ENCODE measurements around the gene IL17D. TPM values are rescaled to one million over a fixed set of nuclear protein-coding genes. Genes with fewer than 3 reads are reported as not detected.

IL17D gene
- total RNA-seq, 1 experiment from 2014 or later, result 2.0 TPM

- no TSS peak for BruUV-seq (replicated peaks)
- no peak for DNase-seq (ENCODE audit: low spot score)
- Histone ChIP-seq H3K4me1 (ENCODE audit: insufficient read depth, low read length, poor library complexity, severe bottlenecking) (peaks cover 15% of the 10 kb centered on the region), H3K27me3 (replicated peaks; ENCODE audit: insufficient read depth, low read depth, low read length, poor library complexity) (no peaks in the 10 kb centered on the region), H3K4me3 (ENCODE audit: low read depth, low read length, poor library complexity, severe bottlenecking) (no peak overlapping the region), H3K9me3 (ENCODE audit: low read depth, low read length, poor library complexity, severe bottlenecking) (no peaks in the 10 kb centered on the region), H3K36me3 (ENCODE audit: insufficient read depth, low read length, poor library complexity, severe bottlenecking) (no peaks in the 10 kb centered on the region), H3K27ac (ENCODE audit: low read depth, low read length, poor library complexity, severe bottlenecking) (no peak overlapping the region)
- TF ChIP-seq EZH2 (IDR thresholded peaks at IDR 0.05; ENCODE audit: borderline replicate concordance, low read depth, low read length, poor library complexity, severe bottlenecking), result no peak
- no peak for TF ChIP-seq CTCF (conservative IDR thresholded peaks at IDR 0.05; ENCODE audit: low read depth, low read length)
- intact Hi-C loops (cut with micrococcal nuclease; ENCODE audit: unreplicated experiment), result loop anchor here (5.0 kb wide), 1 partner anchor 763 kb away; no protein-coding TSS in a partner anchor
- ChIA-PET POLR2A (ENCODE audit: low non-redundant PET) (no interaction called here), CTCF (no interaction called here)
Measured at GRCh38 chr13:20714563-20715329, 11.2 kb downstream of the IL17D start.

GRCh38 chr13:20715330-20715712 is 11.8 kb downstream of the IL17D start:
- ChIA-PET CTCF (interaction anchor here (0.6 kb wide), 1 partner anchor 218 kb away, joined by 5 read pairs; no protein-coding TSS in a partner anchor), POLR2A (ENCODE audit: low non-redundant PET) (no interaction called here)
- no peaks in the 10 kb centered on the region for H3K36me3 ChIP-seq (ENCODE audit: insufficient read depth, low read length, poor library complexity, severe bottlenecking)
- no peak overlapping the region for H3K4me3 ChIP-seq (ENCODE audit: low read depth, low read length, poor library complexity, severe bottlenecking)
- peaks cover 15% of the 10 kb centered on the region for H3K4me1 ChIP-seq (ENCODE audit: insufficient read depth, low read length, poor library complexity, severe bottlenecking)
- no peaks in the 10 kb centered on the region for H3K27me3 ChIP-seq (replicated peaks; ENCODE audit: insufficient read depth, low read depth, low read length, poor library complexity)
- no peak for DNase-seq (ENCODE audit: low spot score)
- no peak for TF ChIP-seq CTCF (conservative IDR thresholded peaks at IDR 0.05; ENCODE audit: low read depth, low read length)
- no peak for TF ChIP-seq EZH2 (IDR thresholded peaks at IDR 0.05; ENCODE audit: borderline replicate concordance, low read depth, low read length, poor library complexity, severe bottlenecking)
- intact Hi-C loops (cut with micrococcal nuclease; ENCODE audit: unreplicated experiment), result no loop called here
- no peaks in the 10 kb centered on the region for H3K9me3 ChIP-seq (ENCODE audit: low read depth, low read length, poor library complexity, severe bottlenecking)
- no TSS peak for BruUV-seq (replicated peaks)
- H3K27ac ChIP-seq (ENCODE audit: low read depth, low read length, poor library complexity, severe bottlenecking), result no peak overlapping the region

- H3K27me3 ChIP-seq (replicated peaks; ENCODE audit: insufficient read depth, low read depth, low read length, poor library complexity), result no peaks in the 10 kb centered on the region
- TF ChIP-seq EZH2 (IDR thresholded peaks at IDR 0.05; ENCODE audit: borderline replicate concordance, low read depth, low read length, poor library complexity, severe bottlenecking), result no peak
- no peak for TF ChIP-seq CTCF (conservative IDR thresholded peaks at IDR 0.05; ENCODE audit: low read depth, low read length)
- H3K36me3 ChIP-seq (ENCODE audit: insufficient read depth, low read length, poor library complexity, severe bottlenecking), result no peaks in the 10 kb centered on the region
- H3K4me3 ChIP-seq (ENCODE audit: low read depth, low read length, poor library complexity, severe bottlenecking), result no peak overlapping the region
- POLR2A ChIA-PET (ENCODE audit: low non-redundant PET), result no interaction called here
- CTCF ChIA-PET, result interaction anchor here (0.6 kb wide), 1 partner anchor 9 kb away, joined by 4 read pairs; no protein-coding TSS in a partner anchor
- H3K4me1 ChIP-seq (ENCODE audit: insufficient read depth, low read length, poor library complexity, severe bottlenecking), result peaks cover 20% of the 10 kb centered on the region
- no peak overlapping the region for H3K27ac ChIP-seq (ENCODE audit: low read depth, low read length, poor library complexity, severe bottlenecking)
- DNase-seq (ENCODE audit: low spot score), result no peak
- no peaks in the 10 kb centered on the region for H3K9me3 ChIP-seq (ENCODE audit: low read depth, low read length, poor library complexity, severe bottlenecking)
- intact Hi-C loops (cut with micrococcal nuclease; ENCODE audit: unreplicated experiment), result no loop called here
- no TSS peak for BruUV-seq (replicated peaks)
Measured at GRCh38 chr13:20716951-20717350, 13.5 kb downstream of the IL17D start.

Data from A673 (cell line).